NCI-H2196 (cell line): ENCODE results near the gene MCEMP1.

Source experiments
- DNase-seq: peaks from one replicate; lab custom pipeline; 2025; ENCODE audit not compliant: unreplicated experiment; lab: John Stamatoyannopoulos, UW

Gene MCEMP1

GRCh38 chr19:7643629-7644549 is 33.0 kb upstream of the MCEMP1 start:
- peak; percentile 12 for DNase-seq

DNA sequence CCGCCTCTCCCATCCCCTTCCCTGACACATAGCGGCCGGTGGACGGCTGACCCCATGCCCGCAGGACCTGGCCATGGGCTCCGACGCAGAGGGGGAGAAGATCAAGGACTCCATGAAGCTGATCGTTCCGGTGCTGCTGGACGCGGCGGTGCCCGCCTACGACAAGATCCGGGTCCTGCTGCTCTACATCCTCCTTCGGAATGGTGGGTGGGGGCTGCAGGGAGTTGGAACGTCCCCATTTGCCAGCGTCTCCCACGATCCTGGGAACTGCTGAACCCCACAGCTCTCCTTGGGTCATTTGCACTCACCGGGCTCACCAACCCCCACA is 32.4 kb upstream of the MCEMP1 start:
- DNase-seq, result no peak

- no peak for DNase-seq
These were observed 31.7 kb upstream of the MCEMP1 start for GRCh38 chr19:7645163-7645562.

DNA sequence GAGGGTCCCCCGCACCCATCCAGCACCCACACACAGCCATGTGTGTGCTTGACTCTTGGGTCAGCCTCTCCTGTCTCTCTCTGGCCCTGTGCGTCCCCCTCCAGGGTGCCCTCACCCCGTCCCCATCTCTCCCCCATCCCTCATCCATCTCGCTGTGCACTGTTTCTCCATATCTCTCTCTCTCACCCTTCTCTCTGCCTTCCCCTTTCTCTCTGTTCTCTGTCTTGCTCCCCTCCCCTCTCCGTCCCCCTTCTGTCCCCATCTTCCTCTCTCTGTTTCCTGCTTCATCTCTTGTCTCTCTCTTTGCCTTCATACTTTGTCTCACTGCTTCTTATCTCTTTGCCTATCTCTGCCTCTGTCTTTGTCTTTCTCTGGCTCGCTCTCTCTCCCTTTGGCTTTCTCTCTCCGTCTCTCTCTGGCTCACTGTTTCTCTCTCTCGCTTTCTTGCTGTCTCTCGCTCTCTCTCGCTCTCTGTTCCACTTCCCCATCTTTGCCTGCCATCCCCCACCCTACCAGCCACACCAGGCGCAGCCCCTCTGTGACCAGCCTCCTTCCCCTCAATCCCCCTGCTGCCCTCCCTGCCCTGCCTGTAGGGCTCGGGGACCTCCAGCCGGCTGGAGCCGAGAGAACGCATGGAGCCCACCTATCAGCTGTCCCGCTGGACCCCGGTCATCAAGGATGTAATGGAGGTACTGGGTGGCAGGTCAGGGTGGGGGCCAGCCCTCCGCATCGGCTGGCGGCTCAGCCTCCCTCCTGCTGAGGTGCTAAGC is 31.0 kb upstream of the MCEMP1 start:
- no peak for DNase-seq

- no peak for DNase-seq
These were observed 30.5 kb upstream of the MCEMP1 start for GRCh38 chr19:7646426-7646700.

GRCh38 chr19:7647156-7647555 is 29.7 kb upstream of the MCEMP1 start:
- DNase-seq, result no peak

DNA sequence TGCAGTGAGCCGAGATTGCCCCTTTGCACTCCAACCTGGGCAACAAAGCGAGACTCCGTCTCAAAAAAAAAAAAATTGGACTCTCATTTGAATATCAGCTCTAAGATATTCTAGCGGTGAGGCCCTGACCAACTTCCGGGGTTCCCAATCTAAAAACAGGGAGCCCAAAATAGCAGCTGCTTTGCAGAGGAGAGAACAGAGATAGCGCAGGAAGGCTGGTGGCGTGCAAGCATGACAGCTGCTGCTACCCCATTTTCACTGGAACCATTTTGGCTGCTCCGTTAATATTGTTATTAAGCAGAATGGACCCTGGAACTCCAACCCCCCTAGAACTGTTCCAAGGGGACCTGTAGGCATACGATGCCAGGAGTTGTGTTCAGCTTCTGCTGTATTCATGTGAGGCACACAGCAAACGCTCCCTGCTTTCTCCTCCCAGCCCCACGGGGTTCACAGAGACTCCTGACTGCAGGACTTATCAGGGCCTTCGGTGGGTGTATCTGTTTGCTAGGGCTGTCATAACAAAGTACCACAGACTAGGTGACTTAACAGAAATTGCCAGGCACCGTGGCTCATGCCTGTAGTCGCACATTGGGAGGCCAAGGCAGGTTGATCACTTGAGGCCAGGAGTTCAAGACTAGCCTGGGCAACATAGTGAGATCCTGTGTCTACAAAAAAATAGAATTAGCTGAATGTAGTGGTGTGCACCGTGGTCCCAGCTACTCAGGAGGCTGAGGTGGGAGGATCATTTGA is 28.4 kb upstream of the MCEMP1 start:
- DNase-seq, result no peak

DNA sequence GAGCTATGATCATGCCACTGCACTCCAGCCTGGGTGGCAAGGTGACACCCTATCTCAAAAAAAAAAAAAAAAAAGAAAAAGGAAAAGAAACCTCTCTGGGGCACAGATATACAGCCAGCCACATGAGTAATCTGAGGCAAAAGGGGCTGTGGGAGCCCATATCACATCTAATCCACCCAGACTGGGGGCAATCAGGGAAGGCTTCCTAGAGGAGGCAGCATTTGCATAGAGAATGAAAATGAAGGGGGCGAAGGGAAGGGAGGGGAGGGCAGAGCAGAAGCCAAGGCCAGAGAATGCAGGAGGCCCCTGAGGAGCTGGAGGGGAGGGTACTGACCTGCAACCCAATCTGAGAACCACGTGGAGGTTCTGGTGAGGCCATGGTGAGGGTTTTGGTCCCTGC is 26.7 kb upstream of the MCEMP1 start:
- no peak for DNase-seq

GRCh38 chr19:7652061-7652641 is 24.7 kb upstream of the MCEMP1 start:
- peak; percentile 92 for DNase-seq

- no peak for DNase-seq
These were observed 22.5 kb upstream of the MCEMP1 start for GRCh38 chr19:7654401-7654800.

DNA sequence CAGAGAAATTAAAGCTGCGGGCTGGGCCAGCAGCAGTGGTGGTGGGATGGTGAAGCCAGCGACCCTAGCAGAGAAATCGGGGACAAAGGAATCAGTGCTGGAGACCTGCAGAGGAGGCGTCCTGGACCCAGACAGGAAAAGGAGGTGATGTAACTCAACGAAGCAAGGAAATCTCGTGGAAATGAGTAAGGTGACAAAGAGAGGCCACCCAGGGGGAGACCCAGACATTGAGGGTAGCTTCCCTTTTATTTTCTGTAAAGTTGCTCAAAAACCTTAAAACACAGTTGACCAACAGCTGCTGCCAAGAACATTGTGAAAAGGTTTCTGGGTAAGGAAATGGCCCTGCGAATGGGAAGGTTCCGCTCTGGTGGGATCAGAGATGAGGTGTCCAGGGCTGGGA is 21.3 kb upstream of the MCEMP1 start:
- DNase-seq, result no peak

DNA sequence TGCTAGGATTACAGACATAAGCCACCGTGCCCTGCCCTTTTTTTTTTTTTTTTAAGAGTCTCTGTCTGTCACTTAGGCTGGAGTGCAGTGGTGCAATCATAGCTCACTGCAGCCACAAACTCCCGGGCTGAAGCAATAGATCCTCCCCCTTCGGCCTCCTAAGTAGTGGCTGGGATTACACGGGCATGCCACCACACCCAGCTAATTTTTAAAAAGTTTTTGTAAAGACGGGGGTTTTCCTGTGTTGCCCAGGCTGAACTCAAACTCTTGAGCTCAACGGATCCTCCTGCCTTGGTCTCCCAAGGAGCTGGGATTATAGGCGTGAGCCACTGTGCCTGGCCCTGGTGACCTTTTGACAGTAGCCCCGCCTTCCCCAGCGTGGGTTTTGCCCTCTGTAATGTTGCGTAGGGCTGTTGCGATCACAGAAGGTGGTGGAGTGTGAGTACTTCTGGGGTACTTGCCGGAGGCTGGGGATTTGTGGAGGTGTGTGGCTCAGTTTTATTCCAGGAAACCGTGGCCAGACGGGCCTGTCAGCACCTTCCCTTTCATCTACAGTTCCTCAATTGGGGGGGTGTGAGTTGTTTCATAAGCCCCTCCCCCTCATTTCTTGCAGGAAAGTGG is 19.6 kb upstream of the MCEMP1 start:
- DNase-seq, result no peak

DNA sequence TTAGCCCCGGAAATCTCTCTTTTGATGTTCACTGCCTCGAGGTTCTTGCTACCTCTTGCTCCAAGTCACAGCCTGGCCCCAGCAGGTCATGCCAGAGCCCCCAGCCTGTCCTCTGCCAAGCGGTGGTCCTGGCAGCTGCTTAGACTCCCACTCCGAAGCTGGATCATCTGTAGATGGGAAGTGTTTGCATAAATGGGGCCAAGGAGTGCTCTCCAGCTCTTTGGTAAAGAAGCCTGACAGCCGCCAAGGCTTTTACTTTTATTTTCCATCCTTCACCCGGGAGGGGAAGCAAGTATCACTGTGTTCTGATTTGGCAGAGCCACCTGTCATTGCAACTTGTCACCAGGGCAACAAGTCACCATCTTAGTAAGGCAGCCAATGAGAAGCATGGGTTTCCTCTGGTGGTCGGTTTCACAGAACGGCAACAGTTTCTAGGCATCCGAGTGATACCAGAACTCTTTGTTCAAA is 18.6 kb upstream of the MCEMP1 start:
- DNase-seq, result peak; percentile 37

DNA sequence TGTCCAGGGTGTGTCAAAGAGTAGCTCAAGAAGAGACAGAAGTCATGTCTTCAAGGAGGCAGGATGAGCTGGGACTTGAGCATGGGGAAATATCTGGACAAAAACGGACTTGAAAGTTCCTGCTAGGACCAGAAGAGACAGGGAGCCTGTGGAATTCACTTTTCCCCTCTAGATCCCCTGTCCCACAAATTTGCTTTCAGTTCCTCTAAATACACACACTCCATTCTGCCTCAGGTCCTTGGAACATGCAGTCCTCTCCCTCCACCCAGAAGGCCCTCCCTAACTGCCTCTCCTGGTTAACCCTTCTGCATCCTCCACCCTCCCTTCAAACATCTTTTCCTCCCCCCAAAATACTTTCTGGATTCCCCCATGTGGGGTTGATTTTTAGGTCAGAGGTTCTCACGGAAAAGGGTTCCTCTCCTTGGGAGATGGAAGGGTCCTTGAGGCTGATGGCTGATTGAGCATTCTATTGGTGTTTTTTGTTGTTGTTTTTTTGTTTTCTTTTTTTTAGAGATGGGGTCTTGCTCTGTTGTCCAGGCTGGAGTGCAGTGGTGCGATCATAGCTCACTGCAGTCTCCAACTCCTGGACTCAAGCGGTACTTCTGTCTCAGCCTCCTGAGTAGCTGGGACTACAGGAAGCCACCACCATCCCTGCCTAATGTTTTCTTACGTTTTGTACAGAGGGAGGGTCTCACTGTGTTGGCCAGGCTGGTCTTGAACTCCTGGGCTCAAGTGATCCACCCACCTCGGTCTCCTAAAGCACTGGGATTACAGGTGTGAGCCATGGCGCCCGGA is 14.9 kb upstream of the MCEMP1 start:
- no peak for DNase-seq

GRCh38 chr19:7662657-7663056 is 14.2 kb upstream of the MCEMP1 start:
- no peak for DNase-seq

DNA sequence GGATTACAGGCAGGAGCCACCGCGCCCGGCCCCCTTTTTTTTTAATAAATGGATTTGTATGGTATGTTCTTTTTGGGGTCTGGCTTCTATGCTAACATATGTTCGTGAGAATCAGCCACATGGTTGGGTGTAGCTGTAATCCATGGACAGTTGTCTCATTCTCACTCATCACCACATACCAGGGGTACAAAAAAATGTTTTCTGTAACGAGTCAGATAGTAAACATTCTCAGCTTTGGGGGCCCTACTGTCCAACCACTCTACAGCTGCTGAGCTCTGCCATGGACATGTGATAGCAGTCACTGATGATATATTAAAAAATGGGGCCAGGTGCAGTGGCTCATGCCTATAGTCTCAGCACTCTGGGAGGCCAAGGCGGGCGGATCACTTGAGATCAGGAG is 13.2 kb upstream of the MCEMP1 start:
- DNase-seq, result no peak

DNA sequence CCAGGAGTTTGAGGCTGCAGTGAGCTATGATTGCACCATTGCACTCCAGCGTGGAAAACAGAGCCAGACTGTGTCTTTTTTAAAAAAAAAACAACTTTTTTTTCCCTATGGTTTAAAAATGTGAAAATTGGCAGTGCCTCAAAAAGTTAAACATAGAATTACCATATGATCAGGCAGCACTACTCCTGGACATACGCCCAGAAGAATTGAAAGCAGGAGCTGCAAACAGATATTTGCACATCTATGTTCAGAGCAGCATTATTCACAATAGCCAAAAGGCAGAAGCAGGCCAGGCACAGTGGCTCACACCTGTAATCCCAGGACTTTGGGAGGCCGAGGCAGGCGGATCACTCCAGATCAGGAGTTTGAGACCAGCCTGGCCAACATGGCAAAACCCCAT is 11.8 kb upstream of the MCEMP1 start:
- DNase-seq, result no peak

DNA sequence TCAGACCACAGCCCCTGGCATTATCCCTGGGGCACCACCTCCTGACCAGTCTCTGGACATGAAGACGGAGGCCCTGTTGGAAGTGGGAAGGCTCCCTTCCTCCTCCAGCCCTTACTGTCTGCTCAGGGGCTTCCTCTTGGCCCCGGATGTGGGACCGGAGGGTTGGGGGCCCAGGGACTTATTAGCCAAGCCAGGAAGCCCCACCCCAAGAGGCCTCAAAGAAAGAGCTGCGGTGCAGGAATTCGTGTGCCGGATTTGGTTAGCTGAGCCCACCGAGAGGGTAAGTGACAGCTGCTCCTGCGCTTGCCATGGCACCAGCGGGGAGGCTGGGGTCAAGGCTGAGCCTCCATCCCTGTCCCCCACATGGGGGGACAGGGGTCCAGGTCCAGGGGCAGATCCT is 8.0 kb upstream of the MCEMP1 start, which contains the start of gene RETN:
Gene RETN (plus strand): TSS at position 208 of the 400 bp plus-strand sequence. CDS start 278 bp downstream, outside the sequence.
- no peak for DNase-seq

- DNase-seq, result no peak
These were observed 7.2 kb upstream of the MCEMP1 start for GRCh38 chr19:7669641-7670040.

DNA sequence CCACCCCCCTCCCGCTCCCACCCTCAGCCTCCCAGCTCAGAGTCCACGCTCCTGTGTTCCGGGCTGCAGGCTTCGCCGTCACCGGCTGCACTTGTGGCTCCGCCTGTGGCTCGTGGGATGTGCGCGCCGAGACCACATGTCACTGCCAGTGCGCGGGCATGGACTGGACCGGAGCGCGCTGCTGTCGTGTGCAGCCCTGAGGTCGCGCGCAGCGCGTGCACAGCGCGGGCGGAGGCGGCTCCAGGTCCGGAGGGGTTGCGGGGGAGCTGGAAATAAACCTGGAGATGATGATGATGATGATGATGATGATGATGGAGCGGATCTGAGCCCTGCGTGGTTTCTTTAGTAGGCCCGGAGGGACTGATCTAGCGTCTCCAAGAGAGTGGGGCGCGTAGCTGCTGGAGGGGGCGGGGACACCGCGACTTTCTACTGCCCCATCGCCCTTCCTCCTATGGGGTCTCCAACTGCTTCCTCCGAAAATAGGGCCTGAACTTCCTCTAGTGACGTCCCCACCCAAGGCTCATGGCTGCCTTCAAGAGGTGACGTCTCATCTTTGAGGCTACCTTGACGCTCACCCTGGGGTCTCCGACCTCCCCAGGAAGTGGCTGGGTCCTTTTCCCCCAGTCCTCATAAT is 6.6 kb upstream of the MCEMP1 start:
- DNase-seq, result peak; percentile 39
